Endodermal cell (in vitro differentiated cells): ENCODE measurements around the gene SPATA20. TPM values are rescaled to one million over a fixed set of nuclear protein-coding genes. Genes with fewer than 3 reads are reported as not detected.
A peak's percentile ranks its signal among the peaks of the same experiment; 100 is the strongest.

Experiments used
- DNase-seq: peaks from one replicate; pipeline ENCODE4 v3.0.0-alpha.2; 2017
- H3K27ac ChIP-seq: 2 replicates; pipeline ENCODE4 v1.5.1; 2013; ENCODE audit warnings: mild to moderate bottlenecking, low read depth, low read length, moderate library complexity
- H3K27me3 ChIP-seq: 2 replicates; pipeline ENCODE4 v1.6.1; 2013; ENCODE audit warnings: mild to moderate bottlenecking, low read length, moderate library complexity; ENCODE audit not compliant: insufficient read depth, control insufficient read depth, poor library complexity, severe bottlenecking
- H3K36me3 ChIP-seq: 2 replicates; pipeline ENCODE4 v1.7.0; 2013; ENCODE audit warnings: mild to moderate bottlenecking, low read length, moderate library complexity; ENCODE audit not compliant: control insufficient read depth, insufficient read depth
- H3K4me1 ChIP-seq: one replicate; pipeline ENCODE4 v1.7.0; 2013; ENCODE audit warnings: low read length; ENCODE audit not compliant: control insufficient read depth, insufficient read depth
- H3K4me3 ChIP-seq: 2 replicates; pipeline ENCODE4 v1.5.1; 2013; ENCODE audit warnings: mild to moderate bottlenecking, low read length, moderate library complexity
- H3K9ac ChIP-seq: 2 replicates; pipeline ENCODE4 v1.6.1; 2013; ENCODE audit warnings: mild to moderate bottlenecking, low read length, moderate library complexity; ENCODE audit not compliant: poor library complexity, severe bottlenecking; ENCODE audit errors: extremely low read depth
- H3K9me3 ChIP-seq: 2 replicates; pipeline ENCODE4 v1.6.1; 2013; ENCODE audit warnings: mild to moderate bottlenecking, low read length, moderate library complexity; ENCODE audit not compliant: control insufficient read depth
- H3K27ac Mint-ChIP-seq: 2 replicates; pipeline ENCODE4 v1.8.0; 2020; ENCODE audit warnings: mixed read lengths
- H3K27me3 Mint-ChIP-seq: 2 replicates; pipeline ENCODE4 v1.8.0; 2021; ENCODE audit warnings: mild to moderate bottlenecking, mixed read lengths; ENCODE audit not compliant: insufficient read depth
- H3K36me3 Mint-ChIP-seq: 2 replicates; pipeline ENCODE4 v1.8.0; 2020; ENCODE audit warnings: low read depth, mixed read lengths
- H3K4me1 Mint-ChIP-seq: 2 replicates; pipeline ENCODE4 v1.8.0; 2020; ENCODE audit warnings: mixed read lengths
- H3K4me3 Mint-ChIP-seq: 2 replicates; pipeline ENCODE4 v1.8.0; 2020; ENCODE audit warnings: mild to moderate bottlenecking, moderate library complexity, mixed read lengths
- H3K9me3 Mint-ChIP-seq: 2 replicates; pipeline ENCODE4 v1.8.0; 2020; ENCODE audit warnings: mild to moderate bottlenecking, mixed read lengths
- CTCF ChIP-seq: fragments of 200-600 bp; sonication (generic); conservative IDR thresholded peaks from 2 replicates; pipeline ENCODE4 v1.5.0; 2021; ENCODE audit warnings: antibody characterized with exemption, mild to moderate bottlenecking
- WGBS, 2 experiments: methylation state at CpG; one replicate each; pipeline versions ENCODE4 v1.1.5 to v1.1.7; 2013; ENCODE audit warnings: missing lambda C conversion rate in 2 of 2, mixed read lengths in 1 of 2; ENCODE audit not compliant: insufficient coverage in 1 of 2, insufficient read length in 1 of 2; 5-methylcytosine and 5-hydroxymethylcytosine counted together
- total RNA-seq, 2 donors: library from RNA; stranded (reverse); fragmentation: NEBNext Ultra II Directional in 1 of 2; extraction: Animal tissue kit (Norgen Biotek cat#: 25700) in 1 of 2; gene quantifications; 2 replicates in 1 of 2; 3 replicates in 1 of 2; pipeline ENCODE4 v1.2.1, GENCODE V29; 2021

Gene SPATA20
- total RNA-seq, 2 donors from 2014 or later = 40.4 to 40.5 TPM

- TF ChIP-seq CTCF = peak; percentile 74
- H3K27me3 Mint-ChIP-seq = peaks cover 64% of the 10 kb centered on the region
- H3K36me3 Mint-ChIP-seq = no peaks in the 10 kb centered on the region
- H3K27ac Mint-ChIP-seq = no peak overlapping the region
- Histone ChIP-seq H3K9me3 (no peaks in the 10 kb centered on the region), H3K27me3 (peaks cover 45% of the 10 kb centered on the region), H3K36me3 (no peaks in the 10 kb centered on the region), H3K4me1 (peaks cover 3% of the 10 kb centered on the region), H3K27ac (no peak overlapping the region), H3K4me3 (no peak overlapping the region), H3K9ac (no peak overlapping the region)
- H3K9me3 Mint-ChIP-seq = no peaks in the 10 kb centered on the region
- peaks cover 14% of the 10 kb centered on the region for H3K4me1 Mint-ChIP-seq
- WGBS, 2 experiments = 67 to 85% methylated on average over 10 to 24 of the region's 24 CpGs
- peak overlapping the region; percentile 48 for H3K4me3 Mint-ChIP-seq
- peak; percentile 86 for DNase-seq
These were observed 12.6 kb upstream of the SPATA20 start for GRCh38 chr17:50534222-50534978.

GRCh38 chr17:50534979-50535326, 12.0 kb upstream of the SPATA20 start:
- no peaks in the 10 kb centered on the region for H3K36me3 ChIP-seq
- WGBS, 2 experiments = 88 to 90% methylated on average over 2 of the region's 2 CpGs
- H3K27ac ChIP-seq = no peak overlapping the region
- H3K4me3 ChIP-seq = no peak overlapping the region
- TF ChIP-seq CTCF = no peak
- no peak overlapping the region for H3K27ac Mint-ChIP-seq
- DNase-seq = no peak
- no peak overlapping the region for H3K9ac ChIP-seq
- H3K27me3 Mint-ChIP-seq = peaks cover 60% of the 10 kb centered on the region
- H3K9me3 ChIP-seq = no peaks in the 10 kb centered on the region
- H3K27me3 ChIP-seq = peaks cover 45% of the 10 kb centered on the region
- H3K36me3 Mint-ChIP-seq = no peaks in the 10 kb centered on the region
- no peak overlapping the region for H3K4me3 Mint-ChIP-seq
- H3K4me1 Mint-ChIP-seq = peaks cover 14% of the 10 kb centered on the region
- no peaks in the 10 kb centered on the region for H3K9me3 Mint-ChIP-seq
- peaks cover 3% of the 10 kb centered on the region for H3K4me1 ChIP-seq

- peaks cover 3% of the 10 kb centered on the region for H3K4me1 ChIP-seq
- no peak for DNase-seq
- peaks cover 45% of the 10 kb centered on the region for H3K27me3 ChIP-seq
- H3K4me3 ChIP-seq = no peak overlapping the region
- TF ChIP-seq CTCF = no peak
- H3K4me1 Mint-ChIP-seq = peaks cover 14% of the 10 kb centered on the region
- H3K27ac Mint-ChIP-seq = no peak overlapping the region
- no peak overlapping the region for H3K27ac ChIP-seq
- no peak overlapping the region for H3K9ac ChIP-seq
- H3K4me3 Mint-ChIP-seq = no peak overlapping the region
- H3K36me3 ChIP-seq = no peaks in the 10 kb centered on the region
- peaks cover 59% of the 10 kb centered on the region for H3K27me3 Mint-ChIP-seq
- no peaks in the 10 kb centered on the region for H3K9me3 Mint-ChIP-seq
- no peaks in the 10 kb centered on the region for H3K9me3 ChIP-seq
- 91 to 100% methylated on average over 3 to 7 of the region's 7 CpGs for WGBS, 2 experiments
- no peaks in the 10 kb centered on the region for H3K36me3 Mint-ChIP-seq
These were observed 11.6 kb upstream of the SPATA20 start for GRCh38 chr17:50535407-50535806.
